Measurements from ENCODE around the gene PATL1. TPM values are rescaled to one million over a fixed set of nuclear protein-coding genes. Genes with fewer than 3 reads are reported as not detected.
A peak's percentile ranks its signal among the peaks of the same experiment; 100 is the strongest.
"Not testable (repeated sequence)": the region's sequence is repeated elsewhere in the genome, so short reads cannot be mapped to it uniquely, and the experiment has no call there.

The PATL1 gene
- polyA plus RNA-seq, 2 donors = 7.3 to 12.6 TPM

DNA sequence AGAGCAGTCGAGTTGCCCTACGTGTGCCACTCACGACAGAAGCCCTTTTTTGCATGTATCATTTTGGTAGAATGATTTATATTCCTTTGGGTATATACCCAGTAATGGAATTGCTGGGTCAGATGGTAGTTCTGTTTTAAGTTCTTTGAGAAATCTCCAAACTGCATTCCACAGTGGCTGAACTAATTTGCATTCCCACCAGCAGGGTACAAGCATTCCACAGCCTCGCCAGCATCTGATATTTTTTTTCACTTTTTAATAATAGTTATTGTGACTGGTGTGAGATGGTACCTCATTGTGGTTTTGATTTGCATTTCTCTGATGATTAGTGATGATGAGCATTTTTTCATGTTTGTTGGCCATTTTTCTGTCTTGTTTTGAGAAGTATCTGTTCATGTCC lies 41.9 kb downstream of the PATL1 start:
- not testable (repeated sequence) for H3K36me3 ChIP-seq (ENCODE audit: control insufficient read depth in 2 of 2, insufficient read depth in 2 of 2, low read length in 1 of 2); H3K4me1 ChIP-seq (ENCODE audit: control insufficient read depth in 2 of 2, insufficient read depth in 2 of 2, low read length in 1 of 2); H3K4me3 ChIP-seq (ENCODE audit: low read depth in 1 of 2, low read length in 2 of 2); H3K27ac ChIP-seq (ENCODE audit: low read depth in 2 of 2, low read length in 1 of 2); H3K27me3 ChIP-seq (ENCODE audit: control insufficient read depth in 1 of 2, insufficient read depth in 2 of 2, low read length in 2 of 2); H3K9me3 ChIP-seq (ENCODE audit: control insufficient read depth in 2 of 2, insufficient read depth in 1 of 2, low read depth in 1 of 2, low read length in 1 of 2)
- WGBS, 2 donors = 89 to 91% methylated on average over 4 of the region's 4 CpGs

DNA sequence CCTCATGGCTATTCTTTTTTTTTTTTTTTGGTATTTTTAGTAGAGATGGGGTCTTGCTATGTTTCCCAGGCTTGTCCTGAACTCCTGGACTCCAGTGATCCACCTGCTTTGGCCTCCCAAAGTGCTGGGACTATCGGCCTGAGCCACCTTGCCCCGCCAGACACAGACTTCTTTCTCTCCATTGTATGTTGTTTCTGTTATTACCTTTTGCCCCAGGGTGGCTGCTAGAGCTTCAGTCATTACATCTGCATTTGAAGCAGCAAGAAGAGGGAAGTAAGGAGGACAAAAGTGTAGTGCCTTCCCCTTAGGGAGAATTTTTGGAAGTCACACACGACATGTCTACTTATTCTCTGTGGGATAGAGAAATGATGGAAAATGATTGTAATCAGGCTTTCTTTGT lies 43.1 kb downstream of the PATL1 start:
- H3K27me3 ChIP-seq (ENCODE audit: control insufficient read depth in 1 of 2, insufficient read depth in 2 of 2, low read length in 2 of 2) = no peaks in the 10 kb centered on the region
- 81 to 91% methylated on average over 3 of the region's 3 CpGs for WGBS, 2 donors
- no peak overlapping the region for H3K27ac ChIP-seq (ENCODE audit: low read depth in 2 of 2, low read length in 1 of 2)
- no peaks in the 10 kb centered on the region for H3K4me1 ChIP-seq (ENCODE audit: control insufficient read depth in 2 of 2, insufficient read depth in 2 of 2, low read length in 1 of 2)
- no peaks in the 10 kb centered on the region for H3K36me3 ChIP-seq (ENCODE audit: control insufficient read depth in 2 of 2, insufficient read depth in 2 of 2, low read length in 1 of 2)
- no peaks in the 10 kb centered on the region for H3K9me3 ChIP-seq (ENCODE audit: control insufficient read depth in 2 of 2, insufficient read depth in 1 of 2, low read depth in 1 of 2, low read length in 1 of 2)
- no peak overlapping the region for H3K4me3 ChIP-seq (ENCODE audit: low read depth in 1 of 2, low read length in 2 of 2)

DNA sequence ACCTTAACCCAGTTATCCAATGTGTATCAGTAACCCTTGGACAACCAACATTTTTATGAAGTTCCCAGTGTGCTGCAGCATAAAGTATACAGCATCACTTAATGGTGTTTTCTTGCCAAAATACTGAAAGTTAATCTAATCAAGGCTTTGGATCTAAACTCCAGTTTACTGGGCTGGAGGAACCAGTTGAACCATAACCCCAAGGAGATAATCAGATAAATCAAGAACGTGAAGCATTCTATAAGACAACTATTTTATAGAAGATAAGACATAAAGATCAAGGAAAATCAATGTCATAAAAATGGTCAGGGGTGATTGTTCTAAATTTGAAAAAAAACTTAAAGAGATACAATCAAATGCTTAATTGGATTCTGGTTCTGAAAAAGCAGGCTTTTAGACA lies 51.0 kb downstream of the PATL1 start:
- H3K9me3 ChIP-seq (ENCODE audit: control insufficient read depth in 2 of 2, insufficient read depth in 1 of 2, low read depth in 1 of 2, low read length in 1 of 2) = no peaks in the 10 kb centered on the region
- H3K27me3 ChIP-seq (ENCODE audit: control insufficient read depth in 1 of 2, insufficient read depth in 2 of 2, low read length in 2 of 2) = no peaks in the 10 kb centered on the region
- peaks cover 0 to 4% of the 10 kb centered on the region in 2 donors for H3K4me1 ChIP-seq (ENCODE audit: control insufficient read depth in 2 of 2, insufficient read depth in 2 of 2, low read length in 1 of 2)
- H3K4me3 ChIP-seq (ENCODE audit: low read depth in 1 of 2, low read length in 2 of 2) = no peak overlapping the region
- H3K27ac ChIP-seq (ENCODE audit: low read depth in 2 of 2, low read length in 1 of 2) = no peak overlapping the region
- WGBS, 2 donors = 70 to 74% methylated on average over 1 of the region's 1 CpG
- no peaks in the 10 kb centered on the region for H3K36me3 ChIP-seq (ENCODE audit: control insufficient read depth in 2 of 2, insufficient read depth in 2 of 2, low read length in 1 of 2)

DNA sequence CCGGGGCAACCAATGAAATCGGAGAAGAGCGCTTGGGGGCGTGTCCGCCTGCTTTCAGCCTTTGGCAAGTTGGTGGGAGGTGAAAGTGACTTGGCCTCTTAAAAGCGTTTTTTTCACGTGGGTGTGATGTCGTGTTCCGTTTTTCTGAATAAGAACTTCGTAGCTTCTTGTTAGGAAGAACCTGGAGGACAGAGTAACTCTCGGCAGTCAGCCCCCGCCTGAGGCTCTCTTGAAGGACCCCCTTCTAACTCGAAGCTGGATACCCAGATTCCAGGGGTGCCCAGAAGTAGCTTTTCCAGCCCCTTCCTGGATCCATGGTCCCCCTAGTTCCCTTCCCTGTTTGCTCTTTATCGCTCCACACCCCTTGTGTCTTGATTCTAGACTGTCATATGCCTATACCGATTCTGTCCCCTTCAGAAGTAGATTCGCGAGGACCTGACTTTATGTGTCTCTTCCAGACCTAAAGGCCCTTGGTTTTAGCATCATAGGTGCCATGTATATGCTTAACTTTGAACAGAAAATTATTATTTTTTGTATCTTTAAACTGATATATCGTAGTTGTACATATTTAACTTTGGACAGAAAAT lies 52.3 kb downstream of the PATL1 start:
- H3K27me3 ChIP-seq (ENCODE audit: control insufficient read depth in 1 of 2, insufficient read depth in 2 of 2, low read length in 2 of 2) = no peaks in the 10 kb centered on the region
- H3K4me1 ChIP-seq (ENCODE audit: control insufficient read depth in 2 of 2, insufficient read depth in 2 of 2, low read length in 1 of 2) = peaks cover 0 to 7% of the 10 kb centered on the region in 2 donors
- 10 to 13% methylated on average over 18 of the region's 18 CpGs for whole genome bisulfite sequencing, 2 donors
- no peaks in the 10 kb centered on the region for H3K9me3 ChIP-seq (ENCODE audit: control insufficient read depth in 2 of 2, insufficient read depth in 1 of 2, low read depth in 1 of 2, low read length in 1 of 2)
- peak overlapping the region; percentile 46 to 51 for H3K4me3 ChIP-seq (ENCODE audit: low read depth in 1 of 2, low read length in 2 of 2)
- H3K27ac ChIP-seq (ENCODE audit: low read depth in 2 of 2, low read length in 1 of 2) = peak overlapping the region; percentile 90 to 91
- no peaks in the 10 kb centered on the region for H3K36me3 ChIP-seq (ENCODE audit: control insufficient read depth in 2 of 2, insufficient read depth in 2 of 2, low read length in 1 of 2)

DNA sequence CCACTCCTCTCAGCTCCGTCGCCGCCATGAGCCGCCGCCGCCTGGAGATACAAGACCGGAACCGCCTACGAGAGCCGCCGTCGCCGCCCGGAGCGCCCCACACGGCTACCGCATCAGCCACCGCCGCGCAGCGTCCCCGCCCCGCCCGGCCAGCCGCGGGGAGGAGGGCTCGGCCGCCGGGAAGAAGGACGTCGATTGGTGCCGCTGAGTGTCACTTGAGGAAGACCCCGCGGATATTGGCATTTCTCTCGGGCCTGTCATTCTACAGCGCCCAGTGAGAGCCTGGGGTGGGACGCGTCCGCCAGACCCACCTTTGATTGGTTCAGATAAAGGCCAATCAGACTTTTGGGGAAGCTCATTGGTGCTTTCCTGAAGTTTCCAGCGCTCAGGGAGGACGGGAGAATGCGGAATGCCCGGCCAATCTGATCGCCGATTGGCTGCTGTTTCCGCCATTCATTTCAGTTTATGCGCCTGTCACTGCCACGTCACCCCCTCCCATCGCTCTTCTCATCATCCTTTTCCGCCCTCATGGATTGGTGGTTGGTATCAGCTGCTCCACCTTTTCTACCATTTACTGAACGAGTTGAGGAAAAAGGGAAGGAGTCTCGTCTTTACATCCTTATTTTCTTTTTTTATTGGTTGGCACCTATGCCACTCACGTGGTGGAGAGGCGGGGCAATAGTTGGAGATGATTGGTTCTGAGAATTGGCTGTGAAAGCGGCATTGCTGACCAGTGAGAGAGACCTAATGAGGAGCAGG lies 53.0 kb downstream of the PATL1 start, which contains the start of gene OSBP:
Gene OSBP, minus strand, starts transcription at position 138 of the 759 bp plus-strand sequence. Its CDS starts 110 bp downstream, at position 28.
- 0% methylated on average over 52 to 55 of the region's 55 CpGs for WGBS, 2 donors
- Histone ChIP-seq H3K27me3 (ENCODE audit: control insufficient read depth in 1 of 2, insufficient read depth in 2 of 2, low read length in 2 of 2) (no peaks in the 10 kb centered on the region), H3K36me3 (ENCODE audit: control insufficient read depth in 2 of 2, insufficient read depth in 2 of 2, low read length in 1 of 2) (no peaks in the 10 kb centered on the region), H3K9me3 (ENCODE audit: control insufficient read depth in 2 of 2, insufficient read depth in 1 of 2, low read depth in 1 of 2, low read length in 1 of 2) (no peaks in the 10 kb centered on the region), H3K27ac (ENCODE audit: low read depth in 2 of 2, low read length in 1 of 2) (peak within 1 kb of the TSS; percentile 96 to 100), H3K4me3 (ENCODE audit: low read depth in 1 of 2, low read length in 2 of 2) (peak within 1 kb of the TSS; percentile 82 to 99), H3K4me1 (ENCODE audit: control insufficient read depth in 2 of 2, insufficient read depth in 2 of 2, low read length in 1 of 2) (peaks cover 0 to 7% of the 10 kb centered on the region in 2 donors)

DNA sequence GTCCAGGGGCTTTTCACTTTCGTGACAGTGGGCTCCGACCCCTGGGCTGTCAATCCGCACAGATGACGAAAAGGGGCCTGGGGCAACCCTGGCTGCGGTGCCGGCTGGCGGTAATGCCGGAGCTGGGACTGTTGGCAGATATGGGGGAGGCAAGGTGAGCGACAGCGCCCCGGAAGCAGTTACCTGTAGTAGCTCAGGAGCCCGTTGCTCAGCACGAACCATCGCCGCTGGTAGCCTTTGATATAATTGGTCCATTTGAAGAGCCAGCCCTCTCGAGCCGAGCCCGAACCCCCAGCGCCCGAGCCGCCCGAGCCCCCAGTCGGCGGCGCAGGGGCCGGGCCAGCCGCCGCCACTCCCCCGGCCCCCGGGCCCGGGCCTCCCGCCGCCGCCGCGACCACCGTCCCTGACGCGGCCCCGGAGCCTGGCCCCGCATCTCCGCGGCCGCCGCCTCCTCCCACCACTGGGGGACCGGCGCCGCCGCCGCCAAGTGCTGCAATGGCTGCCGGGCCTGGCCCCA lies 53.7 kb downstream of the PATL1 start:
- peaks cover 0 to 7% of the 10 kb centered on the region in 2 donors for H3K4me1 ChIP-seq (ENCODE audit: control insufficient read depth in 2 of 2, insufficient read depth in 2 of 2, low read length in 1 of 2)
- no peaks in the 10 kb centered on the region for H3K9me3 ChIP-seq (ENCODE audit: control insufficient read depth in 2 of 2, insufficient read depth in 1 of 2, low read depth in 1 of 2, low read length in 1 of 2)
- H3K27me3 ChIP-seq (ENCODE audit: control insufficient read depth in 1 of 2, insufficient read depth in 2 of 2, low read length in 2 of 2) = no peaks in the 10 kb centered on the region
- H3K4me3 ChIP-seq (ENCODE audit: low read depth in 1 of 2, low read length in 2 of 2) = peak overlapping the region; percentile 82 to 99
- peak overlapping the region; percentile 96 to 100 for H3K27ac ChIP-seq (ENCODE audit: low read depth in 2 of 2, low read length in 1 of 2)
- WGBS, 2 donors = 0 to 1% methylated on average over 30 to 51 of the region's 51 CpGs
- peaks cover 2% of the 10 kb centered on the region in 2 donors for H3K36me3 ChIP-seq (ENCODE audit: control insufficient read depth in 2 of 2, insufficient read depth in 2 of 2, low read length in 1 of 2)

DNA sequence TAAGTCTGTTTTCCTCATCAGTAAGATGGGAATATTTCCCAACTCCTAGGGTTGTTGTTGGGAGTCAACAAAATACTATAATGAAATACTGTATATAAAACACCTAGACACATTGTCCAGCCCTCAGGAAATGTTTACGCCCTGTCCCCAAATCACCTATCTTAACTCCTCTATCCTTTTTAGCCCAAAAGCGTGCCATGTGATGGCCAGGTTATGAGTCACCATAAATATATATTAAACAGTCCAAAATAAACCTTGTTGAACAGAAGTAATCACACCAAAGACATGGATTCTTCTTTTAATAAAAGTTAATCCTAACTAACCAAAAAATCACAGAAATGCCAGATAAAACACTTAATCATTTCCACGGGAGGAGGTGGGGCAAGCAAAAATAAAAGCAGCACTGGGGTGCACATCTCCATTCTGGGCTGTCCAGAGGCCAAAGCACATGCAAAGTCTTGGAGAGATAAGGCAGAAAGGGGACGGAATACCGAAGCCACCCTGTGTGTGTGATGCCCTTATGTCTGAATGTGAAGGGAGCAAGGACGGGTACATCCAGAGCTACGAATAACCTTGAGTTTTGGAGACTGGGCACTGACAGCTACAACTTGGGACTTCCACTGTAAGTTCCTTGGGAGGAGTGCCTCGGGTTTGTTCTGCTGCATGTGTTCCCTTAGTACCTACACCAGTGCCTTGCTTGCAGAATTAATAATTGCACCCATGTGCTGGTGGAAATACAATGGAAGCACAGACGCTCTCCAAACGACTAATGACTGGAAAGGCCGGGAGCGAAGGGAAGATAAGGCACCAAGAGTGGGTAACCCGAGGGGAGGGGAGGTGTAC lies 54.3 kb downstream of the PATL1 start:
- Histone ChIP-seq H3K27me3 (ENCODE audit: control insufficient read depth in 1 of 2, insufficient read depth in 2 of 2, low read length in 2 of 2) (no peaks in the 10 kb centered on the region), H3K36me3 (ENCODE audit: control insufficient read depth in 2 of 2, insufficient read depth in 2 of 2, low read length in 1 of 2) (peaks cover 3 to 5% of the 10 kb centered on the region in 2 donors), H3K9me3 (ENCODE audit: control insufficient read depth in 2 of 2, insufficient read depth in 1 of 2, low read depth in 1 of 2, low read length in 1 of 2) (no peaks in the 10 kb centered on the region), H3K4me1 (ENCODE audit: control insufficient read depth in 2 of 2, insufficient read depth in 2 of 2, low read length in 1 of 2) (peaks cover 0 to 7% of the 10 kb centered on the region in 2 donors), H3K4me3 (ENCODE audit: low read depth in 1 of 2, low read length in 2 of 2) (peak overlapping the region; percentile 82 to 99), H3K27ac (ENCODE audit: low read depth in 2 of 2, low read length in 1 of 2) (peak overlapping the region; percentile 96 to 100)
- 8 to 9% methylated on average over 13 of the region's 13 CpGs for WGBS, 2 donors

DNA sequence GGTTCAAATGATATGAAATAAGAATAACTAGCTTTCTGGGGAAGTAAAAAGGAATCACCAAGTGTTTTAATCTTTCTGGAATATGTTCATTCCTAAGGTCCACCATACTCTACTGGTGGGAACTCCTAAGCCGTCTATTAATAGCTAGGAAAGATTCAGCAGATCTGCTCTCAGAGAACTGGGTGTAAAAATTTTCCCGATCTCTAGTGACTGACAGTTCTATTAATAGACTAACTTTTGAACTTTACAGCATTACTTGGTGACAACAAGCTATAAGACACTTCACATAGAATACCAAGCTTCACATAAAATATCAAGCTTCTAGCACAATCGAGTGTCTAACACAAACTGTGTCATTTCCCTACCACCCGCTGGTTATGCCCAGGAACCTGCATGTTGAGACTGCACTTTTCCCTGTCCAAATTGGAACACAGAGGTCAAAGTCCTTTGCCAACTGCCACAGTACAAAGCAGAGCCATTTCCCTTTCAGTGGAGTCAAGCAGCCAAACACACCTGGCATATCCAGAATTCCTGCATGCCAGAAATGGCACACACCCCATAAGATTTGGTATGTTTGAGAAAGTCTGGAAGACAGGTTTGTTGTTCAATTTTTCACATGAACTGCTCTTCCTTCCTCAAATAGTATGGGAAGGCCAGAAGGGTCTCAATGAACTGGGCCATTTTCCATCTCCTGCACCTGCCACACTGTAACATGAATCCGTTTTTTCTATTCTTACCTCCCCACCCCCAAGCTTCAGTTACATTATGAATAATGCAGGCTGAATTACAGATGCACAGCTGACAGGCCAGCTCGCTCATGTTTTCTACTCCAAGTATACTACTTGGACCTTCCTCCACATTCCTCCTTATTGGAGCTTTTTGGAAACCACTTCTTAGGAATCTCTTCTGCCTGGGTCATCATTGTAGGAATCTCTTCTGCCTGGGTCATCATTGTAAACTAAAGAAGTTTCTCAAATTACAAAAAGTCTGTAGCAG lies 57.0 kb downstream of the PATL1 start:
- Histone ChIP-seq H3K27ac (ENCODE audit: low read depth in 2 of 2, low read length in 1 of 2) (peak overlapping the region; percentile 20 to 53), H3K4me3 (ENCODE audit: low read depth in 1 of 2, low read length in 2 of 2) (no peak overlapping the region), H3K36me3 (ENCODE audit: control insufficient read depth in 2 of 2, insufficient read depth in 2 of 2, low read length in 1 of 2) (peaks cover 10 to 14% of the 10 kb centered on the region in 2 donors)

More for the DNA sequence above, 57.0 kb downstream of the PATL1 start:
- 32 to 36% methylated on average over 6 of the region's 6 CpGs for WGBS, 2 donors
- H3K9me3 ChIP-seq (ENCODE audit: control insufficient read depth in 2 of 2, insufficient read depth in 1 of 2, low read depth in 1 of 2, low read length in 1 of 2) = no peaks in the 10 kb centered on the region
- H3K4me1 ChIP-seq (ENCODE audit: control insufficient read depth in 2 of 2, insufficient read depth in 2 of 2, low read length in 1 of 2) = peaks cover 0 to 7% of the 10 kb centered on the region in 2 donors
- no peaks in the 10 kb centered on the region for H3K27me3 ChIP-seq (ENCODE audit: control insufficient read depth in 1 of 2, insufficient read depth in 2 of 2, low read length in 2 of 2)
